ENCODE data around the gene CCNA1. TPM values are rescaled to one million over a fixed set of nuclear protein-coding genes. Genes with fewer than 3 reads are reported as not detected.

The CCNA1 gene
- total RNA-seq, 1 experiment from 2014 or later, result 18.3 TPM

DNA sequence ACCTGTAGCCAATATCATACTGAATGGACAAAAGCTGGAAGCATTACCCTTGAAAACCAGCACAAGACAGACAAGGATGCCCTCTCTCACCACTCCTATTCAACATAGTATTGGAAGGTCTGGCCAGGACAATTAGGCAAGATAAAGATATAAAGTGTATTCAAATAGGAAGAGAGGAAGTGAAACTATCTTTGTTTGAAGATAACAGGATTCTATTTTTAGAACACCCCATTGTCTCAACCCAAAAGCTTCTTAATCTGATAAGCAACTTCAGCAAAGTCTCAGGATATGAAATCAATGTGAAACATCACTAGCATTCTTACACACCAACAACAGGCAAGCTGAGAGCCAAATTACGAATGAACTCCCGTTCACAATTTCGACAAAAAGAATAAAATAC, 17.8 kb upstream of the CCNA1 start:
- Histone ChIP-seq H3K4me1 (ENCODE audit: insufficient read depth, low read length) (peaks cover 8% of the 10 kb centered on the region; the same call in 1 of the 2 replicates), H3F3A (ENCODE audit: low read length, unreplicated experiment) (no peaks in the 10 kb centered on the region), H3K79me2 (ENCODE audit: low read length) (no peaks in the 10 kb centered on the region), H4K20me1 (ENCODE audit: low read length) (no peaks in the 10 kb centered on the region), H3K4me3 (ENCODE audit: low read length) (no peak overlapping the region), H3K36me3 (ENCODE audit: low read depth, low read length) (no peaks in the 10 kb centered on the region), H3K9ac (ENCODE audit: low read length) (no peak overlapping the region), H3K9me2 (replicated peaks; ENCODE audit: low read length) (no peaks in the 10 kb centered on the region), H3K27ac (ENCODE audit: low read length) (no peak overlapping the region), H3K4me2 (ENCODE audit: low read length) (no peak overlapping the region), H3K9me3 (ENCODE audit: low read length) (no peaks in the 10 kb centered on the region), H3K27me3 (ENCODE audit: low read length) (no peaks in the 10 kb centered on the region), H2AFZ (ENCODE audit: low read length) (no peak overlapping the region)
- BruUV-seq (replicated peaks), result no TSS peak
- CTCF ChIA-PET, result no interaction called here
- intact Hi-C loops (cut with micrococcal nuclease), result no loop called here
- POLR2A ChIA-PET (ENCODE audit: unreplicated experiment), result no interaction called here
- ATAC-seq, result no peak
- DNase-seq, result no peak
- no peak for TF ChIP-seq EZH2 (IDR thresholded peaks at IDR 0.05; ENCODE audit: low read length, unreplicated experiment)
- TF ChIP-seq, protein P1, sequence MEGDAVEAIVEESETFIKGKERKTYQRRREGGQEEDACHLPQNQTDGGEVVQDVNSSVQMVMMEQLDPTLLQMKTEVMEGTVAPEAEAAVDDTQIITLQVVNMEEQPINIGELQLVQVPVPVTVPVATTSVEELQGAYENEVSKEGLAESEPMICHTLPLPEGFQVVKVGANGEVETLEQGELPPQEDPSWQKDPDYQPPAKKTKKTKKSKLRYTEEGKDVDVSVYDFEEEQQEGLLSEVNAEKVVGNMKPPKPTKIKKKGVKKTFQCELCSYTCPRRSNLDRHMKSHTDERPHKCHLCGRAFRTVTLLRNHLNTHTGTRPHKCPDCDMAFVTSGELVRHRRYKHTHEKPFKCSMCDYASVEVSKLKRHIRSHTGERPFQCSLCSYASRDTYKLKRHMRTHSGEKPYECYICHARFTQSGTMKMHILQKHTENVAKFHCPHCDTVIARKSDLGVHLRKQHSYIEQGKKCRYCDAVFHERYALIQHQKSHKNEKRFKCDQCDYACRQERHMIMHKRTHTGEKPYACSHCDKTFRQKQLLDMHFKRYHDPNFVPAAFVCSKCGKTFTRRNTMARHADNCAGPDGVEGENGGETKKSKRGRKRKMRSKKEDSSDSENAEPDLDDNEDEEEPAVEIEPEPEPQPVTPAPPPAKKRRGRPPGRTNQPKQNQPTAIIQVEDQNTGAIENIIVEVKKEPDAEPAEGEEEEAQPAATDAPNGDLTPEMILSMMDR (conservative IDR thresholded peaks at IDR 0.05; ENCODE audit: low read depth, low read length), result no peak
- no peak for TF ChIP-seq EZH2phosphoT487 (IDR thresholded peaks at IDR 0.05; ENCODE audit: borderline replicate concordance, low read length)

DNA sequence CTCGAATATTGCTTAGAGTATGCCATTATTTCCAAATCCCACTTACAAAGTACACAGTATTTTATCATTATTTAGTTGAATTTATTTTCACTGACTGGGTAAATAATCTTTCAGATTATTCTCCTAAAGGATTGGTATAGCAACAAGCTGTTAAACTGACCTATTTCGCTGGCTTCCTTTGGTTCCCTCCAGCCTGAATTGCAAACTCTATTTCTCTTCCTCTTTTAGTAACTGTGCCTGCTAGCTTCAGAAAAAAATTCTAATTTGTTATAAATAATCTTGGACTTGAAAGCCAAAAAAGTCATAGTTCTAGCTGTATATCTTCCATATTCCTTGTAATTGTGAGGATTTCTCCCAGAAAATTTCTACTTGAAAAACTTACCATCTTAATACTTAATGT, 15.0 kb upstream of the CCNA1 start:
- no TSS peak for BruUV-seq (replicated peaks)
- no peak for TF ChIP-seq EZH2phosphoT487 (IDR thresholded peaks at IDR 0.05; ENCODE audit: borderline replicate concordance, low read length)
- TF ChIP-seq, protein P1 (conservative IDR thresholded peaks at IDR 0.05; ENCODE audit: low read depth, low read length), result no peak
- TF ChIP-seq EZH2 (IDR thresholded peaks at IDR 0.05; ENCODE audit: low read length, unreplicated experiment), result no peak
- Histone ChIP-seq H2AFZ (ENCODE audit: low read length) (no peak overlapping the region), H3K27ac (ENCODE audit: low read length) (no peak overlapping the region), H3K9me2 (replicated peaks; ENCODE audit: low read length) (no peaks in the 10 kb centered on the region), H4K20me1 (ENCODE audit: low read length) (no peaks in the 10 kb centered on the region), H3K9me3 (ENCODE audit: low read length) (no peaks in the 10 kb centered on the region), H3K27me3 (ENCODE audit: low read length) (no peaks in the 10 kb centered on the region), H3K79me2 (ENCODE audit: low read length) (no peaks in the 10 kb centered on the region), H3K9ac (ENCODE audit: low read length) (no peak overlapping the region), H3K36me3 (ENCODE audit: low read depth, low read length) (no peaks in the 10 kb centered on the region), H3K4me3 (ENCODE audit: low read length) (peak overlapping the region; percentile 26; the same call in 1 of the 2 replicates), H3K4me1 (ENCODE audit: insufficient read depth, low read length) (peaks cover 20% of the 10 kb centered on the region; the same call in 1 of the 2 replicates), H3K4me2 (ENCODE audit: low read length) (peak overlapping the region; percentile 70), H3F3A (ENCODE audit: low read length, unreplicated experiment) (no peaks in the 10 kb centered on the region)
- DNase-seq, result no peak
- intact Hi-C loops (cut with micrococcal nuclease), result no loop called here
- ATAC-seq, result no peak
- ChIA-PET POLR2A (ENCODE audit: unreplicated experiment) (no interaction called here), CTCF (interaction anchor here (0.6 kb wide), 1 partner anchor 132 kb away, joined by 4 read pairs; no protein-coding TSS in a partner anchor)

DNA sequence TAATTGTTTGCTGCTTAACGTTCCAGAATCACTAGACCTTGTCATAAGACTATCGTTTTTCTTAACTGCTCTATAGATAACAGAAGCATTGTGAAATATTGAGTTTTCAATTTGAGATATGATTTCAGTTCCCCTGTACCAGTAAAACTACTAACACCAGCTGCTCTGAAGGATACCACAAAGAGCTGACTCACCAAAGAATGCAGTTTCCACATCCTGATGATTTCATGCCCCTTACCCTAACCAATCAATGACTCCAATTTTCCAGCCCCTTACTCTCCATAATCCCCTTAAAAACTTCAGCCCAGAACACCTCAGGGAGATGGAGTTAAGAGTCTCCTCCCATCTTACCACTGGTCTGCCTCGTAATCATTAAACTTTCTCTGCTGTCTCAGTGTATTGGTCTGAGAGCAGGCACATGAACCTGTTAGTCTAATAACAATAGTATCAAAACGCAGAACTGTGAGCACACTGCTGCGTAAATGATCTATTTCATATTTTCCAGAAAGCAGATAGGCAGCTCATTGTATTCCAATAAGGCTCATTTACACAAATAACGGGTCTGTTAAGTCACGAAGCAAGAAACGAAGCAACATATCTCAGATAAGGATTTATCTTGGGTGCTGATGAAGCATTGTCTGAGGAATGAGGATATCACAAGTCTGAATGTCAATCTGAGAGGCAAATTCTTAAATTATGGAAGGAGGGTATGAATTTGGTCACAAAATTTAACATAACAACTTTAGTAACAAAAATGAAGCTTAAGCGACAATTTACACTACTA, 14.1 kb upstream of the CCNA1 start:
- H3F3A ChIP-seq (ENCODE audit: low read length, unreplicated experiment), result no peaks in the 10 kb centered on the region
- DNase-seq (peak; percentile 57), ATAC-seq (peak; percentile 41)
- POLR2A ChIA-PET (ENCODE audit: unreplicated experiment), result interaction anchor here (1.2 kb wide), 1 partner anchor 10 kb away, joined by 6 read pairs; no protein-coding TSS in a partner anchor
- intact Hi-C loops (cut with micrococcal nuclease), result no loop called here
- H4K20me1 ChIP-seq (ENCODE audit: low read length), result no peaks in the 10 kb centered on the region
- peak overlapping the region; percentile 26; the same call in 1 of the 2 replicates for H3K4me3 ChIP-seq (ENCODE audit: low read length)
- H3K79me2 ChIP-seq (ENCODE audit: low read length), result no peaks in the 10 kb centered on the region
- TF ChIP-seq, protein P1 (conservative IDR thresholded peaks at IDR 0.05; ENCODE audit: low read depth, low read length), result no peak
- TF ChIP-seq EZH2 (IDR thresholded peaks at IDR 0.05; ENCODE audit: low read length, unreplicated experiment) (no peak), EZH2phosphoT487 (IDR thresholded peaks at IDR 0.05; ENCODE audit: borderline replicate concordance, low read length) (no peak)
- no peak overlapping the region for H3K27ac ChIP-seq (ENCODE audit: low read length)
- peak overlapping the region; percentile 70 for H3K4me2 ChIP-seq (ENCODE audit: low read length)
- H3K9me2 ChIP-seq (replicated peaks; ENCODE audit: low read length), result no peaks in the 10 kb centered on the region
- CTCF ChIA-PET, result no interaction called here
- H3K36me3 ChIP-seq (ENCODE audit: low read depth, low read length), result no peaks in the 10 kb centered on the region
- no peaks in the 10 kb centered on the region for H3K27me3 ChIP-seq (ENCODE audit: low read length)
- H3K4me1 ChIP-seq (ENCODE audit: insufficient read depth, low read length), result peaks cover 20% of the 10 kb centered on the region; the same call in 1 of the 2 replicates
- no peaks in the 10 kb centered on the region for H3K9me3 ChIP-seq (ENCODE audit: low read length)
- no peak overlapping the region for H3K9ac ChIP-seq (ENCODE audit: low read length)
- BruUV-seq (replicated peaks), result no TSS peak
- H2AFZ ChIP-seq (ENCODE audit: low read length), result no peak overlapping the region
